ENCODE measurements around the gene ACSF3.

DNA sequence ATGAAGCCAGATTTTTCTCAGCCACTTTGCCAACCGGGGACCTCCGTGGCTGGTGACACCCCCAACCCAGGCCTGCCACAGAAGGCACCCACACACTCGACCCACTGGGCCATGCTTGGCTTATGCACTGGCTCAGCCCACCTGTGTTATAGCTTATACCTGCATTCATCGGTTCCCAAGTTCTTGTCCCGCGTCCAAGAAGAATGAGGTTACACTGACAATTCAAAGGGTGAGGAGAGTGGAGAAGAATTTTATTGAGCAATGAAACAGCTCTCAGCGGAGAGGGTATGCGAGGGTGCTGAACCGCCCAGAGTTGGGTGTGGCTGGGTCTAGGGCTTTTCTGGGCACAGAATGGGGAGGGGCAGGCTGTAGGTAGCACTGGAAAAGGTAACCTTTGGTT, 55.7 kb downstream of the ACSF3 start:
- TF ChIP-seq EZH2phosphoT487 (IDR thresholded peaks at IDR 0.05) (no peak), EZH2 (IDR thresholded peaks at IDR 0.05) (no peak)
- TF ChIP-seq, protein P1, sequence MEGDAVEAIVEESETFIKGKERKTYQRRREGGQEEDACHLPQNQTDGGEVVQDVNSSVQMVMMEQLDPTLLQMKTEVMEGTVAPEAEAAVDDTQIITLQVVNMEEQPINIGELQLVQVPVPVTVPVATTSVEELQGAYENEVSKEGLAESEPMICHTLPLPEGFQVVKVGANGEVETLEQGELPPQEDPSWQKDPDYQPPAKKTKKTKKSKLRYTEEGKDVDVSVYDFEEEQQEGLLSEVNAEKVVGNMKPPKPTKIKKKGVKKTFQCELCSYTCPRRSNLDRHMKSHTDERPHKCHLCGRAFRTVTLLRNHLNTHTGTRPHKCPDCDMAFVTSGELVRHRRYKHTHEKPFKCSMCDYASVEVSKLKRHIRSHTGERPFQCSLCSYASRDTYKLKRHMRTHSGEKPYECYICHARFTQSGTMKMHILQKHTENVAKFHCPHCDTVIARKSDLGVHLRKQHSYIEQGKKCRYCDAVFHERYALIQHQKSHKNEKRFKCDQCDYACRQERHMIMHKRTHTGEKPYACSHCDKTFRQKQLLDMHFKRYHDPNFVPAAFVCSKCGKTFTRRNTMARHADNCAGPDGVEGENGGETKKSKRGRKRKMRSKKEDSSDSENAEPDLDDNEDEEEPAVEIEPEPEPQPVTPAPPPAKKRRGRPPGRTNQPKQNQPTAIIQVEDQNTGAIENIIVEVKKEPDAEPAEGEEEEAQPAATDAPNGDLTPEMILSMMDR (IDR thresholded peaks at IDR 0.05): no peak

Measured in neural progenitor cell (in vitro differentiated cells).